GM12875 (cell line): ENCODE data around the gene GRK5.
A peak's percentile ranks its signal among the peaks of the same experiment; 100 is the strongest.
"Not testable (repeated sequence)": the region's sequence is repeated elsewhere in the genome, so short reads cannot be mapped to it uniquely, and the experiment has no call there.

Experiments used
- H3K4me3 ChIP-seq: one replicate; pipeline ENCODE4 v1.5.1; 2011; ENCODE audit warnings: low read depth, low read length, control low read depth
- TF ChIP-seq, protein P1 (sequence below): IDR thresholded peaks from 2 replicates; pipeline ENCODE4 v1.5.1; 2011; ENCODE audit warnings: low read depth, mild to moderate bottlenecking, control low read depth, inconsistent platforms, low read length, moderate library complexity, borderline replicate concordance; ENCODE audit not compliant: insufficient read depth

Gene GRK5

GRCh38 chr10:119166564-119166963 is 40.8 kb upstream of the GRK5 start:
- TF ChIP-seq, protein P1, sequence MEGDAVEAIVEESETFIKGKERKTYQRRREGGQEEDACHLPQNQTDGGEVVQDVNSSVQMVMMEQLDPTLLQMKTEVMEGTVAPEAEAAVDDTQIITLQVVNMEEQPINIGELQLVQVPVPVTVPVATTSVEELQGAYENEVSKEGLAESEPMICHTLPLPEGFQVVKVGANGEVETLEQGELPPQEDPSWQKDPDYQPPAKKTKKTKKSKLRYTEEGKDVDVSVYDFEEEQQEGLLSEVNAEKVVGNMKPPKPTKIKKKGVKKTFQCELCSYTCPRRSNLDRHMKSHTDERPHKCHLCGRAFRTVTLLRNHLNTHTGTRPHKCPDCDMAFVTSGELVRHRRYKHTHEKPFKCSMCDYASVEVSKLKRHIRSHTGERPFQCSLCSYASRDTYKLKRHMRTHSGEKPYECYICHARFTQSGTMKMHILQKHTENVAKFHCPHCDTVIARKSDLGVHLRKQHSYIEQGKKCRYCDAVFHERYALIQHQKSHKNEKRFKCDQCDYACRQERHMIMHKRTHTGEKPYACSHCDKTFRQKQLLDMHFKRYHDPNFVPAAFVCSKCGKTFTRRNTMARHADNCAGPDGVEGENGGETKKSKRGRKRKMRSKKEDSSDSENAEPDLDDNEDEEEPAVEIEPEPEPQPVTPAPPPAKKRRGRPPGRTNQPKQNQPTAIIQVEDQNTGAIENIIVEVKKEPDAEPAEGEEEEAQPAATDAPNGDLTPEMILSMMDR, result no peak
- H3K4me3 ChIP-seq, result no peak overlapping the region

DNA sequence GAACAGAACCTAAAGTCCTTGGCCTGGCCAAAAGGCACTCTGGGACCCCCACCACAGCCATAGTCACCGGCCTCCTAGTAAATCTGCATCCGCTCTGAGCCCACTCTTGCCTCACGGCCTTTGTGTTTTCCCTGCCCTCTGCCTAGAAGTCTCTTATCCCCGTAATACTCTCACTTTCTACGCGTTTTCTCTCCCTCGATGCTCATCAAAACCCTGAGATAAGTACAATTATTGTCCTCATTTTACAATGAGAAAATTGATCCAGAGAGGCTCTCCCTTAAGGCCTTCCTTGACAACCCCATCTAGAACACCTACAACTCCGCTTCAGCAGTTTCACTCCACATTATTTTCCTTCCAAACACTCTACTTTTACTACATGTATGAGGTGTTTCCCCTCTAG is 40.3 kb upstream of the GRK5 start:
- H3K4me3 ChIP-seq, result no peak overlapping the region
- TF ChIP-seq, protein P1, result no peak

DNA sequence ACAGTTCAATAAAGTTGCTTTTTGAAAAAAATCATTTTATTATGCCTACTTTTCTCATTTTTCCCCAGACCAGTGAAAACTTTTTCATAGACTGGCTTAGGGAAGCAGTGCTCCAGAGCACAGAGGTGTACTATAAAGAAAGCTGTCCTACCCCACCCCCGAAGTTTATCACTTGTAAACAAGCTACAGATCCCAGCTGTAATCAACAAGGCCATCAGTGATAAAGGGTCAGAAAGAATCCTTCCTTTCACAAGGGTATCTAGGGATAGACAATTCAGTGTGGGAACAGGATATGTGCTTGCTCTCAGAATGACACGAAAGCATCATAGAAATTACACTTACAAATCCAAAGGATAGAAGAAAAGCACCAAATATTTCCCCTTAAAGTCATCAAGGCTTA is 33.3 kb upstream of the GRK5 start:
- no peak overlapping the region for H3K4me3 ChIP-seq
- TF ChIP-seq, protein P1, result no peak

GRCh38 chr10:119176166-119176565 is 31.2 kb upstream of the GRK5 start:
- TF ChIP-seq, protein P1, result no peak
- no peak overlapping the region for H3K4me3 ChIP-seq

DNA sequence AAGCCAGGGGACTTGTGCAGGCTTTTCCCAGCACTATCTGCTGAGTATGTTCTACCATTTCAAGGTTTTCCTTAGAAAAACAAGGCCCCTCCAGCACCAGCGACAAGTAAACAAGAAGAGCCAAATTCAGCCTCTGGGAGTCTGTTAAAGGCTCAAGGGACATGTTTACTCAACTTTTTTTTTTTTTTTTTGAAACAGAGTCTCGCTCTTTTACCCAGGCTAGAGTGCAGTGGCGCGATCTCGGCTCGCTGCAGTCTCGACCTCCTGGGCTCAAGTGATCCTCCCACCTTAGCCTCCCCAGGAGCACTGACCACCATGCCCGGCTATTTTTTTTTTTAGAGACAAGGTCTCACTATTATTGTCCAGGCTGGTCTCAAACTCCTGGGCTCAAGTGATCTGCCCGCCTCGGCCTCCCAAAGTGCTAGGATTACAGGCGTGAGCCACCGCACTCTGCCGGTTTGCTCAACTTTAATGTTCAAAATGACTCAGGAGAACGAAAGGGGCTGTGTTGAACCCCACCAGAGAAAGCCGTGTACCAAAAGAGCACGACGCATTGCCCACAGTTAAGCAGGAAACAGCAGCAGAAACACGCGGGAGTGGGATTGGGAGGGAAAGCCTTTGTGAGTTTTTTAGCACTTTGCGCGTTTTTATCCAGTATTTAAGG is 29.5 kb upstream of the GRK5 start:
- TF ChIP-seq, protein P1, result no peak

DNA sequence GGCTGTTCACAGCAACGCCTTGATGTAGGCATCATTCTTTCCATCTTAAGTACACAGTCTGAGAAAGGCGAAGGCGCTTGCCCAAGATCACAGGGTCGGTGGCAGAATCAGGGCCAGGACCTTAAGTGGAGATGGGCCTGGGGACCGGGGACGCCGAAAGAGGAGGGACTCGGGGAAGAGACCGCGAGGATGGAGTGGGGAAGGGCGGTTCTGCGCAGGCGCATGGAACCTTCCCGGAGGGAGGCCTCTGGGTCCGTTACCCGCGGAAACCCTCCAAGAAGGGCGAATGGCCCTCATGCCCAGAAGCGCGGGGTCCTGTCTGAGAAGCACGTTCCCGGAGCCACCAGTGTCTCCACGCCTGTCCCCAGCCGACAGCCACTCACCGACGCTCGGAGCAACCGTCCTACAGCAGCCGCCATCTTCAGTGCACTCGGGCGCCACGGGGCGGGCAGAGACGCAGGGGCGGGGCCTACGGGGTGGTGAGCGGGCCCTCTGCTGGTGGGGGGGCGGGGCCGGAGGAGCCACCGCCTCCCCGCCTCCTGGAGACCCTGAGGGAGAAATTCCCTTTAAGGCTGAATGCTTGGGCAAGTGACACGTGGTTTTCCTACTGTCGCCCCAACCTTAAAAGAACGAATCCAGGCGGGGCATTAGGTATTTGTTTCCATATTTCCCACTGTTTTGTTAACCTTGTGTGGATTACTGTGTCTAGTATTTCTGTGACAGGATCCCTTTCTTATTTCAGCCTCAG is 28.8 kb upstream of the GRK5 start, which contains the start of gene PRDX3:
Gene PRDX3, minus strand, starts transcription at position 441 of the 748 bp plus-strand sequence. Its CDS starts 22 bp downstream, at position 419.
- TF ChIP-seq, protein P1, result peak; percentile 27; the same call in 1 of the 2 replicates
- H3K4me3 ChIP-seq, result peak within 1 kb of the TSS; percentile 95

More for the DNA sequence above, 29.5 kb upstream of the GRK5 start:
- peak overlapping the region; percentile 95 for H3K4me3 ChIP-seq

GRCh38 chr10:119180850-119181400 is 26.4 kb upstream of the GRK5 start:
- not testable (repeated sequence) for H3K4me3 ChIP-seq
